ENCODE measurements around the gene SLC17A6. TPM values are rescaled to one million over a fixed set of nuclear protein-coding genes. Genes with fewer than 3 reads are reported as not detected.

The SLC17A6 gene
- total RNA-seq, 1 experiment from 2014 or later = not detected

- H3K4me1 ChIP-seq (ENCODE audit: control insufficient read depth in 1 of 2, insufficient read depth in 2 of 2, low read length in 2 of 2) = no peaks in the 10 kb centered on the region
- H4K20me1 ChIP-seq (ENCODE audit: insufficient read depth) = no peaks in the 10 kb centered on the region
- no peak for TF ChIP-seq CTCF (IDR thresholded peaks at IDR 0.05 in 2 of 3, conservative IDR thresholded peaks at IDR 0.05 in 1 of 3; ENCODE audit: borderline replicate concordance in 1 of 3, insufficient read depth in 1 of 3, low read depth in 2 of 3, low read length in 2 of 3)
- no peak for TF ChIP-seq YY1 (IDR thresholded peaks at IDR 0.05; ENCODE audit: extremely low read depth, insufficient replicate concordance, low read depth, low read length)
- no peak for TF ChIP-seq FOSL1 (IDR thresholded peaks at IDR 0.05; ENCODE audit: low read depth)
- TF ChIP-seq CBX3 (IDR thresholded peaks at IDR 0.05; ENCODE audit: low read depth) = no peak
- TF ChIP-seq POLR2A (IDR thresholded peaks at IDR 0.05; ENCODE audit: borderline replicate concordance, extremely low read depth, insufficient read depth, insufficient read length) = no peak
- no peak for TF ChIP-seq SRF (IDR thresholded peaks at IDR 0.05; ENCODE audit: low read depth)
- no peak for TF ChIP-seq ZNF274 (IDR thresholded peaks at IDR 0.05; ENCODE audit: low read depth, low read length)
- TF ChIP-seq ELF1 (IDR thresholded peaks at IDR 0.05; ENCODE audit: borderline replicate concordance, low read depth) = no peak
- TF ChIP-seq MAX (IDR thresholded peaks at IDR 0.05) = no peak
- no peak overlapping the region for H2AFZ ChIP-seq (ENCODE audit: low read depth, low read length, poor library complexity, severe bottlenecking)
- no peak overlapping the region for H3K27ac ChIP-seq (ENCODE audit: low read depth, low read length)
- no peak overlapping the region for H3K4me3 ChIP-seq (replicated peaks in 1 of 2; ENCODE audit: low read depth in 1 of 2, low read length in 2 of 2)
- POLR2A ChIA-PET = no interaction called here
- H3K9ac ChIP-seq (ENCODE audit: low read length) = no peak overlapping the region
- DNase-seq (ENCODE audit: low read depth, low spot score) = no peak
- H3K9me3 ChIP-seq (ENCODE audit: control insufficient read depth in 1 of 2, insufficient read depth in 1 of 2, low read depth in 1 of 2, low read length in 2 of 2) = no peaks in the 10 kb centered on the region
- no peaks in the 10 kb centered on the region for H3K9me2 ChIP-seq (ENCODE audit: insufficient read depth)
- RAD21 ChIA-PET (ENCODE audit: low non-redundant PET in 1 of 2, low total read pairs in 2 of 2, uncharacterized antibody in 2 of 2, unreplicated experiment in 2 of 2) = no interaction called here
- BruUV-seq (replicated peaks) = no TSS peak
- H3K27me3 ChIP-seq (ENCODE audit: insufficient read depth, low read length) = no peaks in the 10 kb centered on the region
- no peak overlapping the region for H3K4me2 ChIP-seq (ENCODE audit: low read length)
- CTCF ChIA-PET = no interaction called here
- H3K79me2 ChIP-seq (ENCODE audit: insufficient read depth, low read length) = no peaks in the 10 kb centered on the region
- ATAC-seq = no peak
- intact Hi-C loops (cut with micrococcal nuclease) = no loop called here
- H3K36me3 ChIP-seq (ENCODE audit: control insufficient read depth in 1 of 2, insufficient read depth in 2 of 2, low read length in 2 of 2) = no peaks in the 10 kb centered on the region
Observed at GRCh38 chr11:22390283-22390655, 52.1 kb downstream of the SLC17A6 start.

GRCh38 chr11:22392561-22392960, 54.4 kb downstream of the SLC17A6 start:
- RAD21 ChIA-PET (ENCODE audit: low non-redundant PET in 1 of 2, low total read pairs in 2 of 2, uncharacterized antibody in 2 of 2, unreplicated experiment in 2 of 2) = no interaction called here
- Histone ChIP-seq H2AFZ (ENCODE audit: low read depth, low read length, poor library complexity, severe bottlenecking) (no peak overlapping the region), H3K9me3 (ENCODE audit: control insufficient read depth in 1 of 2, insufficient read depth in 1 of 2, low read depth in 1 of 2, low read length in 2 of 2) (no peaks in the 10 kb centered on the region), H3K4me3 (replicated peaks in 1 of 2; ENCODE audit: low read depth in 1 of 2, low read length in 2 of 2) (no peak overlapping the region), H3K79me2 (ENCODE audit: insufficient read depth, low read length) (no peaks in the 10 kb centered on the region), H3K27ac (ENCODE audit: low read depth, low read length) (no peak overlapping the region), H3K9me2 (ENCODE audit: insufficient read depth) (no peaks in the 10 kb centered on the region), H3K4me1 (ENCODE audit: control insufficient read depth in 1 of 2, insufficient read depth in 2 of 2, low read length in 2 of 2) (no peaks in the 10 kb centered on the region), H4K20me1 (ENCODE audit: insufficient read depth) (no peaks in the 10 kb centered on the region), H3K9ac (ENCODE audit: low read length) (no peak overlapping the region), H3K36me3 (ENCODE audit: control insufficient read depth in 1 of 2, insufficient read depth in 2 of 2, low read length in 2 of 2) (no peaks in the 10 kb centered on the region), H3K4me2 (ENCODE audit: low read length) (no peak overlapping the region), H3K27me3 (ENCODE audit: insufficient read depth, low read length) (no peaks in the 10 kb centered on the region)
- BruUV-seq (replicated peaks) = no TSS peak
- DNase-seq (ENCODE audit: low read depth, low spot score) (no peak), ATAC-seq (no peak)
- intact Hi-C loops (cut with micrococcal nuclease) = no loop called here
- CTCF ChIA-PET = no interaction called here
- POLR2A ChIA-PET = no interaction called here
- TF ChIP-seq FOSL1 (IDR thresholded peaks at IDR 0.05; ENCODE audit: low read depth) = no peak
- no peak for TF ChIP-seq CTCF (IDR thresholded peaks at IDR 0.05 in 2 of 3, conservative IDR thresholded peaks at IDR 0.05 in 1 of 3; ENCODE audit: borderline replicate concordance in 1 of 3, insufficient read depth in 1 of 3, low read depth in 2 of 3, low read length in 2 of 3)
- no peak for TF ChIP-seq EZH2phosphoT487 (IDR thresholded peaks at IDR 0.05; ENCODE audit: borderline replicate concordance)
- TF ChIP-seq ZFX (IDR thresholded peaks at IDR 0.05) = no peak
- no peak for TF ChIP-seq SIN3A (IDR thresholded peaks at IDR 0.05; ENCODE audit: low read depth)
- no peak for TF ChIP-seq JUND (IDR thresholded peaks at IDR 0.05)
- TF ChIP-seq SRF (IDR thresholded peaks at IDR 0.05; ENCODE audit: low read depth) = no peak
- TF ChIP-seq TCF7L2 (IDR thresholded peaks at IDR 0.05; ENCODE audit: borderline replicate concordance, extremely low read depth, insufficient read depth, insufficient read length) = no peak
- TF ChIP-seq EZH2 (IDR thresholded peaks at IDR 0.05) = no peak
- no peak for TF ChIP-seq CEBPB (IDR thresholded peaks at IDR 0.05; ENCODE audit: low read depth)
- no peak for TF ChIP-seq POLR2A (IDR thresholded peaks at IDR 0.05; ENCODE audit: borderline replicate concordance, extremely low read depth, insufficient read depth, insufficient read length)

All from HCT116 (cell line).